NT2/D1 (cell line): Measurements from ENCODE around the gene FLOT2.

Experiments used
- DNase-seq: peaks from one replicate; pipeline ENCODE4 v3.0.0-alpha.2; 2011; ENCODE audit warnings: low read depth, low spot score
- H3K27me3 ChIP-seq: 2 replicates; pipeline ENCODE4 v1.6.0; 2011; ENCODE audit warnings: mild to moderate bottlenecking; ENCODE audit not compliant: insufficient read length, insufficient read depth
- H3K36me3 ChIP-seq: 2 replicates; pipeline ENCODE4 v1.6.1; 2011; ENCODE audit warnings: mild to moderate bottlenecking, low read length, mixed read lengths; ENCODE audit not compliant: insufficient read depth, insufficient read length
- H3K4me1 ChIP-seq: 2 replicates; pipeline ENCODE4 v1.5.1; 2011; ENCODE audit not compliant: insufficient read depth, insufficient read length
- H3K4me3 ChIP-seq: 2 replicates; pipeline ENCODE4 v1.5.1; 2011; ENCODE audit warnings: low read depth; ENCODE audit not compliant: insufficient read length
- H3K9ac ChIP-seq: 2 replicates; pipeline ENCODE4 v1.6.0; 2011; ENCODE audit warnings: low read depth; ENCODE audit not compliant: insufficient read length
- H3K9me3 ChIP-seq: 2 replicates; pipeline ENCODE4 v1.5.1; 2011; ENCODE audit warnings: mild to moderate bottlenecking, low read length; ENCODE audit not compliant: insufficient read depth
- SUZ12 ChIP-seq: IDR thresholded peaks from 2 replicates; pipeline ENCODE4 v1.6.1; 2011; ENCODE audit not compliant: insufficient read length, insufficient read depth; ENCODE audit errors: extremely low read depth
- YY1 ChIP-seq: IDR thresholded peaks from 2 replicates; pipeline ENCODE4 v1.6.1; 2011; ENCODE audit not compliant: insufficient read length, insufficient read depth
- ZNF274 ChIP-seq: IDR thresholded peaks from 2 replicates; pipeline ENCODE4 v1.6.1; 2011; ENCODE audit warnings: mild to moderate bottlenecking, low read depth, low read length

FLOT2 gene

DNA sequence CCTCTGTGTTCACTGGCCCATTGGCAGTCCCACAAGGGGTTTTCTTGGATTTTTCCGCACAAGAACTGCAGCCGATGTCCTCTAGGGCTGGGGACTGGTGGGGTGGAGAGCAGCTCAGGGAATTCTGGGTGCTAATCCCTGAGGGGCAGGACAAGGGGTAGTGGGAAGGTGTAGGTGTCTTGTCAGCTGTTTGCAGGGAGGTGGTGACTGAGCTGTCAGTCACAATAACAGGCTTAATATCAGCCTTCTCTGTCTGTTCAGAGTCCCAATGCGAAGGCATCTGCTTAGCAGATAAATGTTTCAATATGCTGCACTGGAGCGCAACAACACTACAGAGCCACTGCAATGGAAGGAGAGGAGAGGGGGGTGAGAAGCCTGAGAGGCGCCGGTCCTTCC lies 15.4 kb upstream of the FLOT2 start:
- no peak overlapping the region for H3K4me3 ChIP-seq
- peaks cover 96% of the 10 kb centered on the region for H3K36me3 ChIP-seq
- no peaks in the 10 kb centered on the region for H3K4me1 ChIP-seq
- no peaks in the 10 kb centered on the region for H3K27me3 ChIP-seq
- no peak overlapping the region for H3K9ac ChIP-seq
- DNase-seq: no peak
- no peak for TF ChIP-seq ZNF274
- TF ChIP-seq SUZ12: no peak
- TF ChIP-seq YY1: no peak
- H3K9me3 ChIP-seq: no peaks in the 10 kb centered on the region

DNA sequence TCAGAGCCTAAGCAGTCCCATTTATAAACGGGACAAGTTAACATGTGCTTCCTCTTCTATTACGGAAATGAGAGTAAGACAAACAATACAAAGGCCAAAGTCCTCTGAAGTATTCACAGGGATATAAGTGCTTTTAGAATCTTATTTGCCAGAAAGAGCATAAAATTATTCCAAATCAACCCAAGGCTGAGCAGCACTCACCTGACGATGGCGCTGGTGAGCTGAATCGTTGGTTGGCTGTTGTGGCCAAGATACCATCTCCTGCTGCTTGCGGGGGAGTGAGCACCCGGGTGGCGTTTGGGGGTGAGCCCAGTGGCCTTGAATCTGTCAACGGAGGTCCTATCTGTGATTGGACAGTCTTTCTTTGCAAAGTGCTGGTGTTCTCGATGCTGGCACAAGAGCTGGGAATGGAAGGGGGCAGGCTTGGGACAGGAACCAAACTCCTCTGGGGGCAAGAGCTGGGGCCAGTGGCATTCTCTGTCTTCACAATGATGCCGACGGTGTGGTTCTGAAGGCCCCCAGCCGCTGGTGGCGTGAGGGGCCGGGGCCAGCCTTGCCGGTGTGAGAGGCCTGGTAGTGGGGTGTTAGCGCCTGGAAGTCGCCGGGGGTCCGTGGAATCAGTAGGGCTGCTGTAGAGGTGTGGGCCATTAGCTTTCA lies 14.9 kb upstream of the FLOT2 start:
- no peak overlapping the region for H3K4me3 ChIP-seq
- H3K36me3 ChIP-seq: peaks cover 96% of the 10 kb centered on the region
- no peak for TF ChIP-seq YY1
- TF ChIP-seq SUZ12: no peak
- TF ChIP-seq ZNF274: no peak
- no peaks in the 10 kb centered on the region for H3K4me1 ChIP-seq
- H3K9ac ChIP-seq: no peak overlapping the region
- no peaks in the 10 kb centered on the region for H3K27me3 ChIP-seq
- H3K9me3 ChIP-seq: no peaks in the 10 kb centered on the region
- no peak for DNase-seq

DNA sequence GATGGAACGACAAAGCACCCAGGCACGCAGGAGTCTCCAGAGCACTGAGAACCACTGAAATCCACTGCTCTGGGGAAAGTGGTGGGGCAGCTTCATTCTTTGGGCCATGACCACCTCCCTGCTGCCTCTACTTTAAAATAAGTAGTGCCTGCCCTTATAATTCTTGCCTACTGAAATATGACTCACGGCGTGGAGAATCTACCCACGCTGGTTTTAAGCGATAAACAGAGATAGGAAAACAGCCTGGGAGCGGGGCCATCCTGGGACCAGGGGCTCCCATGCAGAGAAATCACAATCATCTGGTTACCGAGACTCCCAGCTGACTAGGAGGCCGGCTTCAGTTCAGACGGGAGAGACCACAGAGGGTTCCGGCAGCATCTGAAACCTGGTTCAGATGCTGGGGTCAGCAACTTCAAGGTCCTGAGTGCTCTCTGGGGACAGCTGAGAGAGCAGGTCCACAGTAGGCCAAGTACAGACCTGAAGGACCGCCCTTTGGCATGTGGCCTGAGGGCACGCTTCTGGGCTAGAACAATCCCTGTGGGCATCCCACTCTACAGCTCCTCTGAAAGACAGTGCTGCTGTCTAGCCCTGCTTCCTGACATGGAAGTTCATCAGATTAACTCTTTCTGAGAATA lies 14.0 kb upstream of the FLOT2 start:
- Histone ChIP-seq H3K9me3 (no peaks in the 10 kb centered on the region), H3K27me3 (no peaks in the 10 kb centered on the region), H3K36me3 (peaks cover 96% of the 10 kb centered on the region), H3K9ac (no peak overlapping the region), H3K4me1 (no peaks in the 10 kb centered on the region), H3K4me3 (no peak overlapping the region)
- no peak for DNase-seq
- no peak for TF ChIP-seq SUZ12
- no peak for TF ChIP-seq ZNF274
- no peak for TF ChIP-seq YY1

DNA sequence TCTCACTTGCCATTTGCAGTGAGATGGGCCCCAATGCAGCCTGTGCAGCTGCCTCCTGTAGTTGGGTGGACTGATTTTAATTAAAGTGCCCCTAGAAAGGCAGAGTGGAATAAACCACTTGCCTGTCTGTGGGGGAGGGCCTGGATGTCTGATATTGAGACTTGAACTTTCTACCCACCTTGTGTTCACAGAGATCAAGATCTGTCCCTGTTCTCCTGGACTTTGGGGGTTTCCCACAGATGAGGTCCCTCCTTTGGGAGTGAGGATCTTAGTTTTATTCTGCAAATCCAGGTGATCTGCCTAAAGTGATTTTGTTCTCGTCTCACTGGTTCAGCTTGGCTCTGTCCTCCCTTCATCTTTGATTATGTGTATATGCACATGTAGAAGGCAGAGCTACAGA lies 13.0 kb upstream of the FLOT2 start:
- Histone ChIP-seq H3K36me3 (peaks cover 95% of the 10 kb centered on the region), H3K9me3 (peaks cover 5% of the 10 kb centered on the region; the same call in 1 of the 2 replicates), H3K27me3 (no peaks in the 10 kb centered on the region), H3K9ac (no peak overlapping the region), H3K4me3 (no peak overlapping the region), H3K4me1 (no peaks in the 10 kb centered on the region)
- DNase-seq: no peak
- TF ChIP-seq SUZ12: no peak
- no peak for TF ChIP-seq YY1
- TF ChIP-seq ZNF274: no peak

DNA sequence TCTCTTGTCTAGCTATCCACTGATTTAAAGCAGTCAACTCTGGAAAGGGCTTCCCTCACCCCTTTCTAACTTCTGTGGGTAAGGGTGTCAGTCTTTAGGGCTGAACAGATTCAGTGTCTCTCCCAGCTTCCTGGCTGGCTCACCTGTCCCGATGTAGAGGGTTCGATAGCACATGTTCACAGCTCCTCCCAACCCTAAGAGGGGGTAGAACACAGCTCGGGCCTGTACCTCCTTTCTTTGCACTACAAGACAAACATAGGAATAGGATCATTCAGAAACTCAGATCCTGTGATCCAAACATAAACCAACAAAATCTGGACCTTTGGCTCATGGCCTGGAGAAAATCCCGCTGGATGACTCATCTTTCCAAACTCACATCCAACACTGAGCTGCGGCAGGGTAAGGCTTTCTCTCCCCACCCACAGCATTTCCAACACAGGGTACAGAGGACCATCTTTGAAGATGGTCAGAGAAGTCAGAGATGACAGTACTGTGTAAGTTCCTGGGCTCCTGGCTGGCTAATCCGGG lies 11.2 kb upstream of the FLOT2 start:
- Histone ChIP-seq H3K4me1 (no peaks in the 10 kb centered on the region), H3K9ac (no peak overlapping the region), H3K4me3 (no peak overlapping the region), H3K36me3 (peaks cover 84% of the 10 kb centered on the region), H3K27me3 (no peaks in the 10 kb centered on the region), H3K9me3 (peaks cover 21% of the 10 kb centered on the region; the same call in 1 of the 2 replicates)
- TF ChIP-seq YY1 (no peak), ZNF274 (no peak), SUZ12 (no peak)
- DNase-seq: no peak

DNA sequence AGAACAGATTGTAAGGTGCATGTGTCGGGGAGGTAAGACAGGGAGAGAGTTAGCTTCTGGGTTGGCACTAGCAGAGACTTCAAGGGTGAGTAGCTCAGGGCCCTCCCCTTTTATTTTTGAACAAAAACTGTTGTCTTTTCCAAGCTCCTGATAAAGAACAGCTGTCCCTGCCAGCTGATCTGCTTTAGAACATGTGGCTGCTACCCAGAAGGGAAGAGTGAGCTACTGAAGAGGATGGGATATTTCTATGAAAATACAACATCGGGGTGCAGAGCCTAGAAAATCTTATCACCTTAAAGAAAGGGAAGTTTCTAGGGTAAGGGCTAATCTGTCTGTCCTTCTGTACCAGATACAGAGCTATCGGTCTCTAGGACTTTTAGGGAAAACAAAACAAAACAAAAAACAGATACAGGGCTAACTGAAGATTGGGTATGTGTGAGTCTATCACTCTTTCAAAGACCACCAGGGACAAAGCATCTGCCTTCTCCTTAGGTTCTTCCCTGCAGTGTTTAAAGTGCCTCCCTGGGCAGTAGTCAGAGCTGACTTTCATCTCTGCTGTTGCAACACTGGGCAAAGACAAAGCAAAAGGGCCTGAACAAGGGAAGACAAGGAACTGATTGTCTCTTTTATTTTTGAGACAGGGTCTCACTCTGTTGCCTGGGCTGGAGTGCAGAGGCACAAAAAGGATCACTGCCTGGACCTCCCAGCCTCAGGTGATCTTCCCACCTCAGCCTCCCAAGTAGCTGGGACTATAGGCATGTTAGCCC lies 10.4 kb upstream of the FLOT2 start:
- H3K27me3 ChIP-seq: no peaks in the 10 kb centered on the region
- no peaks in the 10 kb centered on the region for H3K4me1 ChIP-seq
- no peak for TF ChIP-seq YY1
- TF ChIP-seq ZNF274: no peak
- no peak for TF ChIP-seq SUZ12
- H3K9ac ChIP-seq: no peak overlapping the region
- H3K36me3 ChIP-seq: peaks cover 76% of the 10 kb centered on the region
- peaks cover 28% of the 10 kb centered on the region; the same call in 1 of the 2 replicates for H3K9me3 ChIP-seq
- H3K4me3 ChIP-seq: no peak overlapping the region
- DNase-seq: no peak
